B cell (primary cell): ENCODE results near the gene DMXL2. TPM values are rescaled to one million over a fixed set of nuclear protein-coding genes. Genes with fewer than 3 reads are reported as not detected.

Source experiments
- ATAC-seq: fragments of 200-7000 bp; cut with Tn5 transposase; one replicate; pipeline ENCODE4 v1.10.0; 2021; ENCODE audit warnings: low read depth, mild to moderate bottlenecking, moderate number of reproducible peaks, moderate library complexity
- CTCF ChIA-PET: fragments of 350-600 bp; sonication (Branson Sonifier 250); formaldehyde crosslinking; loops from one replicate; lab custom pipeline; 2021; ENCODE audit warnings: antibody characterized with exemption, inconsistent platforms; lab: Charles Lee
- POLR2A ChIA-PET: fragments of 350-600 bp; sonication (Branson Sonifier 250); formaldehyde crosslinking; loops from one replicate; lab custom pipeline; 2021; ENCODE audit warnings: antibody characterized with exemption; lab: Charles Lee
- DNase-seq: peaks from one replicate; pipeline ENCODE4 v3.0.0; 2013
- H2AFZ ChIP-seq: 2 replicates; pipeline ENCODE4 v1.6.1; 2012; ENCODE audit warnings: mild to moderate bottlenecking, low read depth, low read length; ENCODE audit not compliant: insufficient read depth, poor library complexity, severe bottlenecking
- H3K27ac ChIP-seq, 2 donors: 1 replicate in 1 of 2; 2 replicates in 1 of 2; pipeline ENCODE4 v1.5.1; 2012 to 2013; ENCODE audit warnings: low read length in 2 of 2, mild to moderate bottlenecking in 2 of 2, moderate library complexity in 1 of 2
- H3K27me3 ChIP-seq, 4 experiments: fragments of 200-600 bp in 1 of 4; sonication (generic) in 1 of 4; replicated peaks in 1 of 4; 1 replicate in 2 of 4; 2 replicates in 2 of 4; pipeline versions ENCODE4 v1.6.1 to v1.7.0; 2013 to 2016; ENCODE audit warnings: low read length in 3 of 4, mild to moderate bottlenecking in 2 of 4, mixed read lengths in 1 of 4, moderate library complexity in 1 of 4; ENCODE audit not compliant: insufficient read depth in 4 of 4, control insufficient read depth in 3 of 4; ENCODE audit errors: control extremely low read depth in 1 of 4
- H3K36me3 ChIP-seq, 2 experiments: replicated peaks in 1 of 2; 1 replicate in 1 of 2; 2 replicates in 1 of 2; pipeline versions ENCODE4 v1.6.1 to v1.7.1; 2013; ENCODE audit warnings: low read length in 1 of 2; ENCODE audit not compliant: insufficient read depth in 2 of 2, control insufficient read depth in 1 of 2; ENCODE audit errors: control extremely low read depth in 1 of 2, extremely low read depth in 1 of 2
- H3K4me1 ChIP-seq, 2 donors: fragments of 200-600 bp in 1 of 2; sonication (generic) in 1 of 2; 1 replicate in 1 of 2; 2 replicates in 1 of 2; pipeline versions ENCODE4 v1.5.1 to v1.6.1; 2013 to 2017; ENCODE audit warnings: low read length in 2 of 2; ENCODE audit not compliant: control insufficient read depth in 2 of 2, insufficient read depth in 2 of 2
- H3K4me2 ChIP-seq: replicated peaks from 2 replicates; pipeline ENCODE3; 2012; ENCODE audit warnings: mild to moderate bottlenecking, low read depth, low read length; ENCODE audit not compliant: poor library complexity, severe bottlenecking
- H3K4me3 ChIP-seq, 5 experiments: fragments of 200-600 bp in 1 of 5; sonication (generic) in 1 of 5; 1 replicate in 3 of 5; 2 replicates in 2 of 5; pipeline versions ENCODE4 v1.5.1 to v1.7.0; 2011 to 2016; ENCODE audit warnings: low read length in 4 of 5, mild to moderate bottlenecking in 4 of 5, low read depth in 2 of 5, control low read depth in 1 of 5, moderate library complexity in 1 of 5; ENCODE audit not compliant: insufficient read depth in 1 of 5; ENCODE audit errors: control extremely low read depth in 1 of 5, extremely low read depth in 1 of 5
- H3K79me2 ChIP-seq: fragments of 200-600 bp; sonication (generic); one replicate; pipeline ENCODE4 v1.6.0; 2016; ENCODE audit warnings: low read length; ENCODE audit not compliant: control insufficient read depth, insufficient read depth
- H3K9ac ChIP-seq: fragments of 200-600 bp; sonication (generic); 2 replicates; pipeline ENCODE4 v1.6.1; 2017; ENCODE audit warnings: mild to moderate bottlenecking, low read length, moderate library complexity
- H3K9me3 ChIP-seq, 3 donors: one replicate each; pipeline versions ENCODE4 v1.6.1 to v1.7.1; 2013; ENCODE audit warnings: low read length in 2 of 3; ENCODE audit not compliant: control insufficient read depth in 2 of 3, insufficient read depth in 1 of 3; ENCODE audit errors: control extremely low read depth in 1 of 3
- H4K20me1 ChIP-seq: 2 replicates; pipeline ENCODE4 v1.6.0; 2012; ENCODE audit warnings: mild to moderate bottlenecking, low read length; ENCODE audit not compliant: insufficient read depth, control insufficient read depth, poor library complexity, severe bottlenecking
- H3K27ac Mint-ChIP-seq: one replicate; pipeline ENCODE4 v1.8.0; 2021; ENCODE audit warnings: mixed read lengths
- H3K27me3 Mint-ChIP-seq: one replicate; pipeline ENCODE4 v1.8.0; 2021; ENCODE audit warnings: mixed read lengths
- H3K4me1 Mint-ChIP-seq: one replicate; pipeline ENCODE4 v1.8.0; 2021; ENCODE audit warnings: mixed read lengths
- H3K4me3 Mint-ChIP-seq: one replicate; pipeline ENCODE4 v1.8.0; 2021; ENCODE audit warnings: mixed read lengths
- H3K9me3 Mint-ChIP-seq: one replicate; pipeline ENCODE4 v1.8.0; 2022; ENCODE audit warnings: mixed read lengths; ENCODE audit not compliant: insufficient read depth
- CTCF ChIP-seq: fragments of 200-600 bp; IDR thresholded peaks from one replicate; pipeline ENCODE4 v1.8.0; 2022; ENCODE audit warnings: antibody characterized with exemption, mild to moderate bottlenecking
- EZH2 ChIP-seq: IDR thresholded peaks from 2 replicates; pipeline ENCODE4 v1.6.1; 2012; ENCODE audit warnings: borderline replicate concordance, low read depth, mild to moderate bottlenecking, moderate library complexity, low read length; ENCODE audit not compliant: insufficient read depth, poor library complexity, severe bottlenecking
- WGBS: methylation state at CpG from one replicate; pipeline ENCODE4 v1.1.5; 2013; ENCODE audit warnings: missing lambda C conversion rate; ENCODE audit not compliant: insufficient coverage; 5-methylcytosine and 5-hydroxymethylcytosine counted together
- intact Hi-C: fragments of 100-400 bp; cut with micrococcal nuclease; formaldehyde crosslinking; loops from one replicate; pipeline ENCODE4 v1.10.0; 2022
- polyA plus RNA-seq: library from polyadenylated mRNA; depleted of rRNA; stranded (reverse); fragments of >200 nt; gene quantifications from 2 replicates; pipeline ENCODE4 v1.2.3, GENCODE V29; 2012
- total RNA-seq, 2 donors: library from RNA; stranded (reverse); fragments of 120-200 nt in 1 of 2; gene quantifications; 1 replicate in 1 of 2; 2 replicates in 1 of 2; pipeline versions ENCODE4 v1.2.3 to v1.2.4, GENCODE V29; 2013 to 2022

DMXL2 gene
- total and polyA plus RNA-seq, 2 donors (not counting 1 experiment from before 2014, with no cell fraction given): 1.4 to 5.6 TPM

- POLR2A ChIA-PET: no interaction called here
- no peak overlapping the region for H3K9ac ChIP-seq
- no peak overlapping the region for H2AFZ ChIP-seq
- no peaks in the 10 kb centered on the region for H3K9me3 Mint-ChIP-seq
- peaks cover 29% of the 10 kb centered on the region for H3K27me3 Mint-ChIP-seq
- no peak overlapping the region for H3K4me2 ChIP-seq
- CTCF ChIA-PET: interaction anchor here (0.6 kb wide), 1 partner anchor 500 kb away, joined by 3 read pairs; no protein-coding TSS in a partner anchor
- no peak overlapping the region for H3K4me3 ChIP-seq
- H3K27me3 ChIP-seq: peaks cover 0 to 10% (median 0%) of the 10 kb centered on the region in 4 experiments
- DNase-seq: no peak
- H4K20me1 ChIP-seq: no peaks in the 10 kb centered on the region
- H3K36me3 ChIP-seq: no peaks in the 10 kb centered on the region
- H3K27ac Mint-ChIP-seq: no peak overlapping the region
- no peaks in the 10 kb centered on the region for H3K9me3 ChIP-seq
- H3K4me1 ChIP-seq: no peaks in the 10 kb centered on the region
- H3K27ac ChIP-seq: no peak overlapping the region
- WGBS: 61% methylated on average over 9 of the region's 11 CpGs
- no peak for ATAC-seq
- no peak overlapping the region for H3K4me3 Mint-ChIP-seq
- intact Hi-C loops: no loop called here
- no peaks in the 10 kb centered on the region for H3K4me1 Mint-ChIP-seq
- no peaks in the 10 kb centered on the region for H3K79me2 ChIP-seq
- TF ChIP-seq CTCF (no peak), EZH2 (no peak)
Observed at GRCh38 chr15:51405693-51406523, 216.7 kb downstream of the DMXL2 start.

- Histone ChIP-seq H3K27me3 (peaks cover 0 to 10% (median 0%) of the 10 kb centered on the region in 4 experiments), H3K4me1 (no peaks in the 10 kb centered on the region), H3K36me3 (no peaks in the 10 kb centered on the region), H4K20me1 (no peaks in the 10 kb centered on the region), H3K4me2 (no peak overlapping the region), H3K4me3 (no peak overlapping the region), H3K9ac (no peak overlapping the region), H3K27ac (no peak overlapping the region), H2AFZ (no peak overlapping the region), H3K9me3 (no peaks in the 10 kb centered on the region), H3K79me2 (no peaks in the 10 kb centered on the region)
- DNase-seq (no peak), ATAC-seq (no peak)
- no peaks in the 10 kb centered on the region for H3K4me1 Mint-ChIP-seq
- ChIA-PET POLR2A (no interaction called here), CTCF (interaction anchor here (1.3 to 1.4 kb wide), 2 partner anchors 8 to 174 kb away, joined by 3 to 4 read pairs; no protein-coding TSS in a partner anchor)
- no peak overlapping the region for H3K4me3 Mint-ChIP-seq
- intact Hi-C loops: no loop called here
- peaks cover 33% of the 10 kb centered on the region for H3K27me3 Mint-ChIP-seq
- WGBS: 95% methylated on average over 3 of the region's 9 CpGs
- H3K27ac Mint-ChIP-seq: no peak overlapping the region
- no peaks in the 10 kb centered on the region for H3K9me3 Mint-ChIP-seq
- no peak for TF ChIP-seq CTCF
- no peak for TF ChIP-seq EZH2
Observed at GRCh38 chr15:51403946-51404695, 218.4 kb downstream of the DMXL2 start.
